Pons (tissue), 1 donor: Measurements from ENCODE around the gene CAMKK2.
"Not testable (repeated sequence)": the region's sequence is repeated elsewhere in the genome, so short reads cannot be mapped to it uniquely, and the experiment has no call there.

Experiments used
- DNase-seq: peaks from one replicate; pipeline ENCODE4 v3.0.0-alpha.2; 2016; ENCODE audit warnings: low spot score

Gene CAMKK2

GRCh38 chr12:121245951-121246350 lies 50.6 kb downstream of the CAMKK2 start:
- DNase-seq: no peak

GRCh38 chr12:121245031-121245430 lies 51.5 kb downstream of the CAMKK2 start:
- no peak for DNase-seq

GRCh38 chr12:121241156-121241970 lies 55.1 kb downstream of the CAMKK2 start:
- no peak for DNase-seq

- peak; percentile 37 for DNase-seq
Measured at GRCh38 chr12:121240484-121241101, 55.9 kb downstream of the CAMKK2 start.

GRCh38 chr12:121240062-121240420 lies 56.5 kb downstream of the CAMKK2 start:
- no peak for DNase-seq

- peak; percentile 29 for DNase-seq
Measured at GRCh38 chr12:121239351-121240061, 57.0 kb downstream of the CAMKK2 start.

GRCh38 chr12:121238604-121239350 lies 57.7 kb downstream of the CAMKK2 start:
- DNase-seq: no peak

GRCh38 chr12:121238086-121238485 lies 58.4 kb downstream of the CAMKK2 start:
- no peak for DNase-seq

- DNase-seq: no peak
Measured at GRCh38 chr12:121237415-121237814, 59.1 kb downstream of the CAMKK2 start.

GRCh38 chr12:121236776-121237175 lies 59.7 kb downstream of the CAMKK2 start:
- DNase-seq: no peak

- no peak for DNase-seq
Measured at GRCh38 chr12:121233628-121234020, 62.9 kb downstream of the CAMKK2 start.

- DNase-seq: no peak
Measured at GRCh38 chr12:121232977-121233627, 63.4 kb downstream of the CAMKK2 start.

GRCh38 chr12:121232163-121232562 lies 64.3 kb downstream of the CAMKK2 start:
- no peak for DNase-seq

GRCh38 chr12:121230538-121230907 lies 66.0 kb downstream of the CAMKK2 start:
- DNase-seq: no peak

- DNase-seq: peak; percentile 58
Measured at GRCh38 chr12:121229826-121230537, 66.5 kb downstream of the CAMKK2 start.

GRCh38 chr12:121228919-121229665 lies 67.4 kb downstream of the CAMKK2 start:
- no peak for DNase-seq

- no peak for DNase-seq
Measured at GRCh38 chr12:121227294-121227693, 69.2 kb downstream of the CAMKK2 start.

- DNase-seq: not testable (repeated sequence)
Measured at GRCh38 chr12:121226871-121227270, 69.6 kb downstream of the CAMKK2 start.

- DNase-seq: no peak
Measured at GRCh38 chr12:121226399-121226798, 70.1 kb downstream of the CAMKK2 start.

- no peak for DNase-seq
Measured at GRCh38 chr12:121224591-121224990, 71.9 kb downstream of the CAMKK2 start.
